ENCODE measurements around the gene SHROOM3. TPM values are rescaled to one million over a fixed set of nuclear protein-coding genes. Genes with fewer than 3 reads are reported as not detected.
A peak's percentile ranks its signal among the peaks of the same experiment; 100 is the strongest.

Gene SHROOM3
- 100 to 1,000 TPM in 3 of 5 donors, 10 to 100 TPM in 2; 71.2 to 212 (median 121) TPM for total RNA-seq
- 10 to 100 TPM in 2 of 3 donors, 1 to 10 TPM in 1; 6.1 to 18.9 (median 15.3) TPM for polyA plus RNA-seq
- long read RNA-seq, donor 1, partial matches to known transcripts: 0 of 6 reads
- long read RNA-seq, donor 1, other reads (novel, unspliced or antisense): 0 of 6 reads
- long read RNA-seq, donor 2, partial matches to known transcripts: 0 of 4 reads
- long read RNA-seq, donor 2, other reads (novel, unspliced or antisense): 0 of 4 reads
- long read RNA-seq, donor 3, partial matches to known transcripts: 0 of 1 reads
- long read RNA-seq, donor 3, other reads (novel, unspliced or antisense): 0 of 1 reads
- long read RNA-seq, donor 4: 0 reads
- long read RNA-seq, donor 5, partial matches to known transcripts: 0 of 3 reads
- long read RNA-seq, donor 5, other reads (novel, unspliced or antisense): 0 of 3 reads
- long read RNA-seq, donor 6: 0 reads
- long read RNA-seq, donor 7, partial matches to known transcripts: 0 of 6 reads
- long read RNA-seq, donor 7, other reads (novel, unspliced or antisense): 0 of 6 reads
- long read RNA-seq, donor 8, partial matches to known transcripts: 0 of 4 reads
- long read RNA-seq, donor 8, other reads (novel, unspliced or antisense): 0 of 4 reads
- long read RNA-seq, donor 9, partial matches to known transcripts: 10 of 13 reads
- long read RNA-seq, donor 9, other reads (novel, unspliced or antisense): 0 of 13 reads
- long read RNA-seq, donor 10, partial matches to known transcripts: 7 of 8 reads
- long read RNA-seq, donor 10, other reads (novel, unspliced or antisense): 0 of 8 reads

GRCh38 chr4:76434901-76435527 is at the start of gene SHROOM3:
Gene SHROOM3, plus strand, starts transcription at chr4:76435229. Its CDS starts 824 bp downstream, at chr4:76436053.
- H3K27ac ChIP-seq: no peak within 1 kb of the TSS
- peak within 1 kb of the TSS in 1 of 4 donors; percentile 5 for H3K4me3 ChIP-seq
- H3K27me3 ChIP-seq: no peaks in the 10 kb centered on the region
- DNase-seq: peak in 1 of 2 donors; percentile 45
- no peaks in the 10 kb centered on the region for H3K9me3 ChIP-seq
- H3K4me1 ChIP-seq: peaks cover 0 to 16% (median 6%) of the 10 kb centered on the region in 4 donors
- WGBS, 5 donors: 14 to 23% (median 19%) methylated on average over 9 of the region's 9 CpGs
- no peaks in the 10 kb centered on the region for H3K36me3 ChIP-seq
- intact Hi-C loops (cut with DNase I; ENCODE audit: low total_unique reads): loop anchor here (5.0 kb wide), 1 partner anchor 72 kb away; no protein-coding TSS in a partner anchor
- TF ChIP-seq EP300 (IDR thresholded peaks at IDR 0.05): no peak
- TF ChIP-seq CTCF (IDR thresholded peaks at IDR 0.05): no peak

- Histone ChIP-seq H3K27ac (no peak overlapping the region), H3K4me1 (no peaks in the 10 kb centered on the region), H3K36me3 (no peaks in the 10 kb centered on the region), H3K4me3 (no peak overlapping the region), H3K9me3 (peaks cover 0 to 10% (median 2%) of the 10 kb centered on the region in 4 donors), H3K27me3 (no peaks in the 10 kb centered on the region)
- 89 to 95% (median 94%) methylated on average over 6 of the region's 6 CpGs for WGBS, 5 donors
- DNase-seq: no peak
- intact Hi-C loops (cut with DNase I; ENCODE audit: low total_unique reads): no loop called here
- TF ChIP-seq EP300 (IDR thresholded peaks at IDR 0.05) (no peak), POLR2AphosphoS5 (IDR thresholded peaks at IDR 0.05) (no peak), POLR2A (IDR thresholded peaks at IDR 0.05) (no peak), CTCF (IDR thresholded peaks at IDR 0.05) (no peak)
Measured at GRCh38 chr4:76385974-76386373, 49.1 kb upstream of the SHROOM3 start.

GRCh38 chr4:76386566-76387305 is 48.3 kb upstream of the SHROOM3 start:
- 83 to 95% (median 92%) methylated on average over 4 to 6 of the region's 6 CpGs for WGBS, 5 donors
- TF ChIP-seq POLR2AphosphoS5 (IDR thresholded peaks at IDR 0.05) (no peak), CTCF (IDR thresholded peaks at IDR 0.05) (no peak), EP300 (IDR thresholded peaks at IDR 0.05) (no peak), POLR2A (IDR thresholded peaks at IDR 0.05) (no peak)
- H3K9me3 ChIP-seq: peaks cover 0 to 12% (median 0%) of the 10 kb centered on the region in 4 donors
- H3K36me3 ChIP-seq: no peaks in the 10 kb centered on the region
- no peaks in the 10 kb centered on the region for H3K4me1 ChIP-seq
- DNase-seq: no peak
- no peak overlapping the region for H3K27ac ChIP-seq
- H3K4me3 ChIP-seq: no peak overlapping the region
- intact Hi-C loops (cut with DNase I; ENCODE audit: low total_unique reads): no loop called here
- H3K27me3 ChIP-seq: no peaks in the 10 kb centered on the region

Measured in stomach (tissue), 19 donors.